ENCODE measurements around the gene SKOR2.

Gene SKOR2

GRCh38 chr18:47251289-47252120, at the start of gene SKOR2:
TSS of gene SKOR2 (minus strand) at chr18:47251660. CDS start at chr18:47249183, 2,477 bp downstream.
- no peak for DNase-seq (ENCODE audit: low read depth)

GRCh38 chr18:47296462-47296861, 45.0 kb upstream of the SKOR2 start:
- no peak for DNase-seq (ENCODE audit: low read depth)

GRCh38 chr18:47294801-47295200, 43.3 kb upstream of the SKOR2 start:
- no peak for DNase-seq (ENCODE audit: low read depth)

GRCh38 chr18:47288741-47289140, 37.3 kb upstream of the SKOR2 start:
- DNase-seq (ENCODE audit: low read depth) = no peak

- no peak for DNase-seq (ENCODE audit: low read depth)
These were observed 36.6 kb upstream of the SKOR2 start for GRCh38 chr18:47287911-47288585.

GRCh38 chr18:47286776-47287410, 35.4 kb upstream of the SKOR2 start:
- DNase-seq (ENCODE audit: low read depth) = no peak

- DNase-seq (ENCODE audit: low read depth) = no peak
These were observed 34.0 kb upstream of the SKOR2 start for GRCh38 chr18:47285456-47285855.

- DNase-seq (ENCODE audit: low read depth) = no peak
These were observed 33.4 kb upstream of the SKOR2 start for GRCh38 chr18:47284721-47285395.

GRCh38 chr18:47283476-47283875, 32.0 kb upstream of the SKOR2 start:
- peak; percentile 2 for DNase-seq (ENCODE audit: low read depth)

- no peak for DNase-seq (ENCODE audit: low read depth)
These were observed 28.7 kb upstream of the SKOR2 start for GRCh38 chr18:47280121-47280520.

- DNase-seq (ENCODE audit: low read depth) = no peak
These were observed 23.5 kb upstream of the SKOR2 start for GRCh38 chr18:47274961-47275360.

- DNase-seq (ENCODE audit: low read depth) = no peak
These were observed 13.7 kb upstream of the SKOR2 start for GRCh38 chr18:47265197-47265596.

- no peak for DNase-seq (ENCODE audit: low read depth)
These were observed 12.8 kb upstream of the SKOR2 start for GRCh38 chr18:47264308-47264700.

GRCh38 chr18:47263430-47264307, 12.2 kb upstream of the SKOR2 start:
- DNase-seq (ENCODE audit: low read depth) = no peak

- DNase-seq (ENCODE audit: low read depth) = no peak
These were observed 11.6 kb upstream of the SKOR2 start for GRCh38 chr18:47263150-47263429.

GRCh38 chr18:47262301-47263149, 11.1 kb upstream of the SKOR2 start:
- no peak for DNase-seq (ENCODE audit: low read depth)

GRCh38 chr18:47261902-47262300, 10.4 kb upstream of the SKOR2 start:
- no peak for DNase-seq (ENCODE audit: low read depth)

GRCh38 chr18:47260924-47261701, 9.7 kb upstream of the SKOR2 start:
- DNase-seq (ENCODE audit: low read depth) = no peak

- no peak for DNase-seq (ENCODE audit: low read depth)
These were observed 8.9 kb upstream of the SKOR2 start for GRCh38 chr18:47260120-47260923.

Data from CMK (cell line).